GM18909 (cell line): Measurements from ENCODE around the gene TMEM164.
"Not testable (repeated sequence)": the region's sequence is repeated elsewhere in the genome, so short reads cannot be mapped to it uniquely, and the experiment has no call there.

Experiments
- ATAC-seq: cut with Tn5 transposase; IDR thresholded peaks from one replicate; pipeline ENCODE4 v1.9.1; 2021; ENCODE audit warnings: mild to moderate bottlenecking; ENCODE audit not compliant: unreplicated experiment, poor library complexity

TMEM164 gene

DNA sequence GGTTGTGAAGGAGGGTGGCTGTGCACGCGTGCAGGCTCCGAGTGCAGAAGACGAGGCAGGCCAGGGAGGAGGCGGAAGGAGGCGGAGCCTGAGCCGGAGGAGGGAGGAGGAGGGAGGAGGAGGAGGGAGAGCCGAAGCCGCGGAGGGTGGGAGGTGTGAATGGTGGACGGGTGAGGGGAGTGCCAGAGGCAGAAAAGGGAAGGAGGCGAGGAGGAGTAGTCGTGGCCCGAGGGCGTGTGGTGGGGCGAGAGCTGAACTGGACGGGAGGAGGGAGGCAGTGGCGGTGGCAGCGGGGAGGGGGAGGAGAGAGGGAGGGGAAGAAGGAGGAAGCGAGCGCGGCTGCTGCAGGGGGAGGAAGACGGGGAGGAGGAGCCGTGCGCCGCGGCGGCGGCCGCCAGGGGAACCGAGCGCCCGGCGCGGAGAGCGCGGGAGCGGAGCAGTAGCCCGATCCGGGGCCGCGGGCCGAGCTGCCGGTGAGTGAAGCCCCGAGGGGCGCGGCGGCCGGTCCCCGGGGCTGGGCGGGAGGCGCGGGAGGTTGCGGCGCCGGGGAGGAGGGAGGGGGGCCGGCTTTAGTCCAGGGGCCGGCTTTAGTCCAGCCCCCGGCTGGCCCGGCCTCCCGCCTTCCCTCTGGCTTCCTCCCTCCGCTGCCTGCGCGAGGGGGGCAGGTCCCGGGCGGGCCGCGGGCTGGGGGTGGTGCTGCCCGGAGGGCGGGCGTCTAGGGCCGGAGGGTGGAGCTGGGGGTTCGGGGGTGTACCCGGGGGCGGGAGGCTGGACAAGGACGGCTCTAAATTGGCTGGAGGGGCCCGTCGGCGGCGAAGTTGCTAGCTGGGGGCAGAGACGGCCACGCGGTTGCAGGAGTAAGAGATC lies at the start of gene TMEM164:
TSS of gene TMEM164 (plus strand) at position 815 of the 867 bp plus-strand sequence. CDS start 661 bp downstream, outside the sequence.
- peak; percentile 81 for ATAC-seq

DNA sequence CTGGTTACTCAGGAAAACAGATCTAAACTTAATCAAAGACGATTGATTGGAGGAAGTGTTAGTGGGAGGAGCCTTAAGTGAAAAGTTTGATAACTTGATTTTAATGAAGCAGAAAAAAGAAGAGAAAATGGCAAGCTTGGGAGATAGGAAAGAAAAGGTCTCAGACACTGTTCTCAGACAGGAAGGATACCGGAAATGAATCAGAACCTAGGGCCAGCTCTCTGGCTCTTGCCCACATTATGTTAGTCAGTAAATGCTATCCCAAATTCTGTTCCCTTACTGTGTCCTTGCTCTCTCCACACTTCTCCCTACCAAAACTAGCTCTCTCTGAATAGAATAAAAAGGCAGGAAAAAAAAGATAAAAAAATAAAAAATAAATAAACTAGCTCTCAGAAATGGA lies 48.6 kb upstream of the TMEM164 start:
- no peak for ATAC-seq

DNA sequence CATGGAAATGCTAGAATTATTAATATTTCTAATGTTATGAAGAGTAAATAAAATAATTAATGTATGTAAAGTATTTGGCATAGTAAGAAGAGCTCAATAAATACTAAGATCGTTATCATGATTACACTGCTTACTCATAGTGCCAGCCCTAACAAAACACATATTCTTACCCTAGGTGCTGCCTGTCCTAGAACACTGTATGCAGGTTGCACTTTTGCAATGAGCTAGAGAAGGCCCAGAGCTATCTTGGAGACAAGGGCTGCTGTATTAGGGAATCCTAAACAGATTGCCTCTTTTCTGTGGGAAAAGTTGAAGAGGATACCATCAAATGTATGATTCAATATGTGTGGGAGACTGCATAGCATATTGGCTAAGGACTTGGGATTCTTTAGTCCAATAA lies 48.0 kb upstream of the TMEM164 start:
- no peak for ATAC-seq

DNA sequence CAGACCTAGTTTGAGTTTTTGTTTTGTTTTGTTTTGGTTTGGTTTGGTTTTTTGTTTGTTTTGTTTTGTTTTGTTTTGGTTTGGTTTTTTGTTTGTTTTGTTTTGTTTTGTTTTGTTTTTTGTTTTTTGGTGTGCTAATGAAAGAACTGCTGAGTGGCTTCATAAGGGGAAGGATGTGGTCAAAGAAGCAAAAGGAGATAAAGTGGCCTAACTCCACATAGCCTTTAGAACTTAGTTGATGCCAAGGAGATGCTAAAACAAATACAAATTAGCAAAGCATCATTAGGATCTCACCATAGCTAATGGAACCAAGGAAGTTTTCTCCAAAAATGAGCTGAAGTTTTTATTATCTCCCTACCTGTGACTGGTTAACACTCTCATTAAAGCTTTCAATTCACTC lies 44.6 kb upstream of the TMEM164 start:
- no peak for ATAC-seq

DNA sequence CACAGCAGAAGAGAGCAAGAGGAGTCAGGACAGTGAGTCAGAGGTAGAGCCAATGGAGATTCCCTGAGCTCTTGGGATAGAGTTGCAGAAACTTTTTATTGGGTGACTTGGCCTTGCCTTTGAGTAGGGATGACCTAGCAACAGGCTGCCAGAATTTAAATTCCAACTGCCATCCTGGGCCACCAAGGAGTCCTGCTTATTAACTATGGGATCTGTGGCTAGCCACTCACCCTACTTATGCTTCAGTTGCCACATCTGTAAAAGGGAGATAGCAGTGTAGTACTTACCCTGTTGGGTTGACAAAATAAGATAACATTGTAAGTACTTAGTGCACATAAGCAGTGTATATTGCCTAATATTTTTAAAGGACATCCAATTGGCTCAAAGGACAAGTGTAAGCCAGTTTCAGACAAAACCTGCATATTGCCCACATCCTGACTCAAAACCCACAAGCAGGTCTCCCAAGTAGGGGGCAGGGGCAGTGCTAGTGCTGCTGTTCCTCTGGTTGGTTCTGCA lies 43.5 kb upstream of the TMEM164 start:
- ATAC-seq: no peak

DNA sequence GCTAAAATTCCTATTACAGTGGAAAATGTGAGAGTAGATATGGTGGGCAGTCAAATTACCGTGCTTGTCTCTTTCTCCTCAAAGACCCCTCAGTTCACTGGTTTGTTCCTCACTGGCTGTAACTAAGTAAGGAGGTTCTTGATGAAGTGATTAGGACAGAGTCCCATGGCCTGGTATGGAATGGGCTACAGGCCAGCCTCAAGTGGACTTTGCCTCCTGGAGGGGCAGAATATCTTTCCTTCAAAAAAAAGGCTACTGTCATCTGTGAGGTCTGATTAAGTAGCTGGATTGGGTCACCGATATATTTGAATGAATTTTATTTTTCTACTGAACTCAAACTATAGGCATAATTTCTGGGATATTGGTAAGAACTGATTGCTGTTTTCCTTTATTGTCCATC lies 38.5 kb upstream of the TMEM164 start:
- ATAC-seq: no peak

DNA sequence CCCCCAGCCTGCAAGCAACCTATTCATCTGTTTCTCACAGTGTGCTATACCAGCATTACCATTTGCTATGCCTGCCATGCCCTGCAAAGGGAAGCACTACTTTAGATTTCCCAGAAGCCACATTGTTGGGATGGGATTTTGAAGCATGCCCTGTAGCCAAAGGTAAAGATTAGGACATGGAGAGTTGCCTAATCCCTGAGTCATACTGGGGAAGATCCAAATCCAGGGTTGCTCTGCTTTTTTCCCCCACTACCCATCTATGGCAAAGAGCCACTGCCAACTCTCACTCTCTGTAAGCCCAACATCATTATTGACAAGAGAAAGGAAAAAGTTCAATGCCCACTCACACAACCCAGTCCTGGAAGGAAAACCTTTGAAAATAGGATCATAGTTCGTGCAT lies 36.7 kb upstream of the TMEM164 start:
- no peak for ATAC-seq

DNA sequence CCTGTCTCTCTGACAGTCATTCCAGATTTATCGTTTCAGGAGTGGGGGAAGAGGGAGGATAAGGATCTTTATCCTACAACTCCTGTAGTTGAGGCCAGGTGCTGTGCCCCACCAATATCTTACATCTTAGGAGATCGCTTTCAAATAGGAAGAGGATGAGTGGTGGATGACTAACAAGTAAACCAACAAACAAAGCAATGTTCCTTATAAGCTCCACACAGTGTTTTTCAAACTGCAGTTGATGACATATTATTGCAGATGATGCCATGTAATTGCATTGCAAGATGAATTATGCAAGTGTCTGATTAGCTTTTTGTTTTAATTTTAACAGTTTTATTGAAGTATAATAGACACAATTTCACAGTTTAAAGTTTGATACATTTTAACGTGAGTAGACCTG lies 35.8 kb upstream of the TMEM164 start:
- ATAC-seq: no peak

DNA sequence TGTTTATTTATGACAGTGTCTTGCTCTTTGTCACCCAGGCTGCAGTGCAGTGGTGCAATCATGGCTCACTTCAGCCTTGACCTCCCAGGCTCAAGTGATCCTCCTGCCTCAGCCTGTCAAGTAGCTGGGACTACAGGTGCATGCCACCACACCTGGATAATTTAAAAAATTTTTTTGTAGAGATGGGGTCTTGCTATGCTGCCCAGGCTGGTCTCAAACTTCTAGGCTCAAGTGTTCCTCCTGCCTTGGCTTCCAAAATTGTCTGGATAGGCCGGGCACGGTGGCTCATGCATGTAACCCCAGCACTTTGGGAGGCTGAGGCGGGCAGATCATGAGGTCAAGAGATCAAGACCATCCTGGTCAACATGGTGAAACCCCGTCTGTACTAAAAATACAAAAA lies 32.1 kb upstream of the TMEM164 start:
- ATAC-seq: not testable (repeated sequence)

DNA sequence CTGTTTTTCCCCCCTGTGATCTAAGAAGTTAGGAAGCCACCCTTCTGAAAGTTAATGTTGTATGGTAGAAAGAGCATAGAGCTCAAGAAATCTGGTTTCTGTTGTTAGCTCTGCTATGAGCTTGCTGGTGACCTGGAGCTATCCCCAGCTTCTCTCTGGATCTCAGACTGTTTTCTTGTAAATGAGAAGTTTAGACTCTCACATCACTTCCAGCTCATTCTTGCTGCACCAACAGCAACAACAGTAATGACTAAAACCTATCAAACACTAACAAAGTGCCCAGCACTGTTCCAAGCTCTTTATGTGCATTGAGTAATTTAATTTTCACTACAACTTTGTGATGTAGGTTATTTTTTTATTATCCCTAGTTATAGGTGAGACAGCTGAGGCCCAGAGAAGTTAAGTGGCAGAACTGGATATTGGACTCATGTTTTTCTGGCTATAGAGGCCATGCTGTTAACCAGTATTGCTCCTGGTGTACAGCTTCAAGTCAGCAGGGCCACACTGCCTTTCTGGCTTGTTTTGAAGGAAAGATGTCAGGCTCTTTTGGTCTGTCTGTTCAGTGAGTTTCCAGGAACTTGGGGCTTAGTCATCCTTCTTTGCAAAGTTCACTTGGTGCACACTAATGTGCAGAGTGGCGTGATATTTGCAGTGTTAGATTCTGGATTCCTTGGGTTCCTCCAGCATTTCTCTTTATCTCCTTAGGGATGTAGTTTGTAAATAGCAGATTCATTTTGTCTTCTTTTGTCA lies 27.8 kb upstream of the TMEM164 start:
- ATAC-seq: no peak

DNA sequence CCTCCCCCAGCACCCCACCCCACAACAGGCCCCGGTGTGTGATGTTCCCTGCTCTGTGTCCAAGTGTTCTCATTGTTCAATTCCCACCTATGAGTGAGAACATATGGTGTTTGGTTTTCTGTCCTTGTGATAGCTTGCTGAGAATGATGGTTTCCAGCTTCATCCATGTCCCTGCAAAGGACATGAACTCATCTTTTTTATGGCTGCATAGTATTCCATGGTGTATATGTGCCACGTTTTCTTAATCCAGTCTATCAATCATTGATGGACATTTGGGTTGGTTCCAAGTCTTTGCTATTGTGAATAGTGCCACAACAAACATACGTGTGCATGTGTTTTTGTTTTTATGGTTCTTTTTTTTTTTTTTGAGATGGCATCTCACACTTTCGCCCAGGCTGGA lies 17.7 kb upstream of the TMEM164 start:
- not testable (repeated sequence) for ATAC-seq

DNA sequence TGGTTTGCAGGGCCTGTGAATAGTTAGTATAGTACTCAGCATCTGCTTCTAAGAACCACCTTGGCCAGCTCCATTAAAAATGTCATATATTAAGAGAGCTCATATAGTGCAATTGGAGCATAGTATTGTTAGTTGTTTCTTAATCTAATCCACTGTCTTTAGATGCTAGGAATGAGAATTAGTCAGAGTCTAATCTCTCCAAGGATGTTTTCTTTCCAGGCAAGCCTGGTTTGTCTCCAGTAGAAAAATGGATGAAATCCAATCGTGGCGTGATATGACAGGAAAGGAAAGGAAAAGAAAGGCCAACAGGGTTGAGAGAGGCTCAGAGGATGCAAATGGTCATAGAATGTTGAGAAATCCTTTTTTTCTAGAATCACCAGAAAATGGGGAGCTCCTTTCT lies 15.0 kb upstream of the TMEM164 start:
- ATAC-seq: no peak

DNA sequence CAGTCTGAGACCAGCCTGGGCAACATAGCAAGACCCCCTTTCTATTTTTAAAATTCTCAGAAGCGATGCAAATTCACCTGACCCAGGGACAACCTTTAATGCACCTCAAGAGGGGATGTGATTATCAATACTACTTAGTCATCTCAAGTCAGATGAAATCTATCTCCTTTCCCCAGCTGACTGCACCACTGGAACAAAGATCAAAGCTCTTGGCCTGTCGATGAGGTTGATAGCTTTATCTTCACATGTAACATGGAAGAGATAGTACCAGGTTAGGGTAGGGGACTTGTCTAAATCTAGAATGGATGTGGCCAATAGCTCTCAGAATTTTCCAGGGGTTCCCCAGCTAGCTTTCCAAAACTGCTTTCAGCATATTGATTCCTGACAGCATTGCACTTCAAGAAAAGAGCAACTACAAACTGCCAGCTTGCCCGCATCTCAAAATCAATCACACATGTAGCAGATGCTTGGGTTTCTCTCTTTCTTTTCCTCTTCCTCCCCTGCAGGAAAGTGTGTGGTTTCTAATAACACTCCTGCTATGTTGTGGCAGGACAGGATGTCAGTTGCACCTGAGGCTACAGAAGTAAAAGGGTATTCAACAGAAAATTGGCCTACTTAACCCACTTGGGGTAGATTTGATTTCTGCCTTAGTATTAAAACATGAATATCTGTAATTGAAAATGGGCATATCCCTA lies 12.2 kb upstream of the TMEM164 start:
- ATAC-seq: peak; percentile 43

DNA sequence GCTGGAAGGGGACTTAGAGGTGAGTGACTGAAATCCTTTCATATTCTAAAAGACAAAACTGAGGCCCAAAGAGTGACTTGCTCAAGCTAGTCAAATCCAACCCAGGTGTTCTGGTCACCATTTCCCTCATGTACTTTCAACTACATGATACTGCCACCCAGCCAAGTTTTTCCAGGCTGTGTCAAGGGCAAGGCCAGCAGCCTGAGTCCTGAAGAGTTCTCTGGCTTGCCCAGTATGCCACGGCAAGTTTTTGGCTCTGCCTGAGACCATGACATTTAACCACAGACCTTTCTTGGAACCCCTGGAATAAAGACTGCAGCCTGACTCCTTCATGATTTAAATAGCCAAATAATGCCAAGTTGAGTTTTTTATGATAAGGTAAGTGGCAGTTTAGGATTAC lies 10.7 kb upstream of the TMEM164 start:
- ATAC-seq: no peak

DNA sequence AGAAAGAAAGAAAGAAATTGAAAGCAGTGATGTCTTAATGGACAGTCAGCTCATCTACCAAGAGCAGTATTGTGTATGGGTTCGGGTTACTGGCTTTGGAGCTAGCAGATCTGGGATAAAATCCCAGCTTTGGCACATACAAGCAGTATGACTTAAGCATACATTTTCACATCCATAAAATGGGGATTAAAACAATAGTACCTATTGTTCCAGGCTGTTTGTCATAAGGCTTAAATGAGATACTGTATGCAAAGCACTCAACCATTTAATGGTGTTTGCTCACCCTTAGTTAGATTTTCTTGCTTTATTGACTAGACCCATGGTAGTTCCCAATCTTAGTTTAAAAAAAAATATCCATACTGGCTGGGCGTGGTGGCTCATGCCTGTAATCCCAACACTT lies 7.8 kb upstream of the TMEM164 start:
- no peak for ATAC-seq

DNA sequence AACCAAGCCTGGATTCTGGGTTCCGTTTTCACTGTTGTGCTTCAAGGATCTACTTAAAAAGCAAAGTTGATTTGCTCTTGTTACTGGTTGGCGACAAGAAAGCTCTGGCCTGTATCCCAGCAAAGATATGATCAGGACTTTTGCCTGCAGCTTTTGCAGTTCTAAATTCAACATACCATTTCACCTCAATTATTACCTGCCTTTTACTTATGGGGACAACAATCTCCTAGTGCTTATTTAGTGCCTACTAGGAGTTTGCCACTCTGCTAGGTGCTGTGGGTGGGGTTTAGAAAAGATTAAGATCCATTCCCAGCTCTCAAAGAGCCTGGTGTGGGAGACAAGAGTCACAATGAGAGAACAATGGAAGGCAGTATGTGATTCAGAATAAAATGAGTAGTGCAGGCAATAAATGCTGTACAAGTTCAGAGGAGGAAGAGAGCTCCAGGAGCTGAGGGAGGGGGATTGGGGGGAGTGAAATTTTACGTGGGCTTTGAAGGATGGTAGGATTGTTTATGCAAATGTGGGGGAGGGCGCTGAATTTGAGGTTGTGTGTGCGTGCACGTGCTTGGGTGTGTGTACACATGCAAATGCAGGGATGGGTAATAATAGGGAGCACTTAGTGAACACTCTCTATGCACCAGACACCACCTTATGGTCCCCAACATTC lies 5.0 kb upstream of the TMEM164 start:
- ATAC-seq: no peak

DNA sequence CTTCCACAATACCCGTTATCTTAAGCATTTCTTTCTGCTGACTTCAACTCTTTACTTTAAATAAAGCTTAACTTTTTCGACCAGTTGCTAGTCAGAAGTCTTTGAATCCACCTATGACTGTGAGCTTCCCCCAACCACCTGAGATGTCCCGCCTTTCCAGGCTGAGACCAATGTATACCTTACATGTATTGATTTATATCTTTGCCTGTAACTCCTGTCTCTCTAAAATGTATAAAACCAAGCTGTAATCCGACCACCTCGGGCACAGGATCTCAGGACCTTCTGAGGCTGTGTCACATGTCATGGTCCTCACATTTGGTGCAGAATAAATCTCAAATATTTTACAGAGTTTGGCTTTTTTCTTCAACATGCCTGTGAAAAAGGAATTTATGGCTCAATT lies 2.9 kb upstream of the TMEM164 start:
- ATAC-seq: no peak

DNA sequence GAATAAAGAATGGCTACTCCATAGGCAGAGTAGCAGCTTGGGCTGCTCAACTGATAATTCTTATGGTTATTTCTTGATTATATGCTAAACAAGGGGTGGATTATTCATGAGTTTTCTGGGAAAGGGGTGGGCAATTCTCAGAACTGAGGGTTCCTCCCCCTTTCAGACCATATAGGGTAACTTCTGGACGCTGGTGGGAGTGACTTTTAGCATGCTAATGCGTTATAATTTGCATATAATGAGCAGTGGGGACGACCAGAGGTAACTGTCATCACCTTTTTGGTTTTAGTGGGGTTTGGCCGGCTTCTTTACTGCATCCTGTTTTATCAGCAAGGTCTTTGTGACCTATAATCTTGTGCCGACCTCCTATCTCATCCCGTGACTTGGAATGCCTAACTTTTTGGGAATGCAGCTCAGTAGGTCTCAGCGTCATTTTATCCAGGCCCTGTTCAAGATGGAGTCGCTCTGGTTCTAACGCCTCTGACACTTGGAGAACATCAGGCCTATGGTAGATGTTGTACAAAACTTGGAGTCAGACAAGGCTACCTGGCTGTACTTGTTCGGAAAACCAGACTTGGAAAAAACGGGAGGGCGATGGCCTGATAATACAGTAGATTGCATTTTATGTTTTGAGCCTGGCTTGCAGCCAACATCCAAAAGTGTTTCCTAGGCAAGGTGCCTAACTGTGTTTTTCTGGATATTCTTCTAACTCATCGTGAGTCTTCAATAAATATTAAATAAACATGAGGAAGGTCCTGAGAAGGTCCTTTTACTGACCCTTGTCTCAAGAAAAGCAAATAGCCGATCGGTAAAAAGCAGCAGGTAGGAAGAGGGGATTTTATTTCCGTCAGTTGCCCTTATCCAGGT lies 1.8 kb upstream of the TMEM164 start:
- ATAC-seq: no peak

DNA sequence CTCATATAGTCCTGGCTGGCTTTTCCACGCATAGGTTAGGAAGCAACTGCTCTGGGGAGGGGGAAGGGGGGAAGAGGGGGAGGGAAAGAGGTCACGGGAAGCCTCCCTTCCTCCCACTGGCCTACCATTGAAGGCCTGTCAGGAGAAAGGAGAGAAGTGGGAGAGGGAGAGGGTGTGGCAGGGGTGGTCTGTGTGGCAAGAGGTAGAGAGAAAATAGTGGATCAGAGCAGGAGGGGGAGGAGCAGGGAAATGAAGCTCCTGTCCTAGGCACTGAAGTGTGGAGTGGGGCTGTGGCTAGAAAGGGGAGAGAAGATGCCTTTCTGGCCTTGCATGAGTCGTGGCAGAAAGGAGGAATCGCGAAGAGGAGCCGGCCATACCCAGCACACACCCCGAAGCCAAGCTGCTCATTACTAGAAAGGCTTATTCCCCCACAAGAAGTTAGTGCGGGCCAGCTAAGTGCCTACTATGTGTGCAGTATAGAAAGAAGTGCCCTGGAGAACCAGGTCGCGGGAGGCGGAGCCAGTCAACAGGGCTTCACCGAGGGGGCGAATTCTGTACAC lies 1.1 kb upstream of the TMEM164 start:
- no peak for ATAC-seq
